Mesenchymal stem cell (in vitro differentiated cells and primary cell): ENCODE measurements around the gene GCNT2.
A peak's percentile ranks its signal among the peaks of the same experiment; 100 is the strongest.

Experiments used
- DNase-seq: peaks from one replicate; pipeline ENCODE4 v3.0.0-alpha.2; 2013
- H2AFZ ChIP-seq: one replicate; pipeline ENCODE4 v1.6.1; 2013; ENCODE audit warnings: low read depth, mild to moderate bottlenecking, control low read depth, inconsistent platforms, low read length, moderate library complexity
- H2AK5ac ChIP-seq: 2 replicates; pipeline ENCODE4 v1.6.1; 2013; ENCODE audit warnings: low read length, moderate library complexity, mild to moderate bottlenecking, inconsistent platforms; ENCODE audit not compliant: severe bottlenecking
- H2BK120ac ChIP-seq: one replicate; pipeline ENCODE4 v1.6.1; 2013; ENCODE audit warnings: low read depth, mild to moderate bottlenecking, inconsistent platforms, low read length, moderate library complexity
- H2BK12ac ChIP-seq, 2 experiments: one replicate each; pipeline ENCODE4 v1.6.1; 2013; ENCODE audit warnings: inconsistent platforms in 2 of 2, low read length in 2 of 2, mild to moderate bottlenecking in 2 of 2, moderate library complexity in 2 of 2, control low read depth in 1 of 2
- H2BK15ac ChIP-seq: one replicate; pipeline ENCODE4 v1.6.1; 2013; ENCODE audit warnings: mild to moderate bottlenecking, low read depth, inconsistent platforms; ENCODE audit not compliant: poor library complexity, severe bottlenecking
- H2BK5ac ChIP-seq: 2 replicates; pipeline ENCODE4 v1.6.1; 2013; ENCODE audit warnings: low read depth, mild to moderate bottlenecking, low read length, control low read depth, inconsistent platforms; ENCODE audit not compliant: poor library complexity, severe bottlenecking
- H3K14ac ChIP-seq, 2 experiments: one replicate each; pipeline ENCODE4 v1.6.1; 2013; ENCODE audit warnings: inconsistent platforms in 2 of 2, low read length in 2 of 2, control low read depth in 1 of 2, mild to moderate bottlenecking in 1 of 2, moderate library complexity in 1 of 2
- H3K18ac ChIP-seq, 2 experiments: one replicate each; pipeline ENCODE4 v1.6.1; 2013; ENCODE audit warnings: inconsistent platforms in 2 of 2, low read length in 2 of 2, control low read depth in 1 of 2, low read depth in 1 of 2, mild to moderate bottlenecking in 1 of 2
- H3K23ac ChIP-seq, 2 experiments: one replicate each; pipeline ENCODE4 v1.6.1; 2013; ENCODE audit warnings: inconsistent platforms in 2 of 2, low read length in 2 of 2, mild to moderate bottlenecking in 2 of 2, moderate library complexity in 2 of 2, control low read depth in 1 of 2
- H3K27ac ChIP-seq: 2 replicates; pipeline ENCODE4 v1.5.1; 2013; ENCODE audit warnings: mild to moderate bottlenecking, moderate library complexity, low read length, control low read depth, inconsistent platforms; ENCODE audit not compliant: poor library complexity, severe bottlenecking
- H3K27me3 ChIP-seq, 2 experiments: 2 replicates each; pipeline versions ENCODE4 v1.6.1 to v1.7.0; 2013; ENCODE audit warnings: low read length in 2 of 2, mild to moderate bottlenecking in 2 of 2, moderate library complexity in 2 of 2, control low read depth in 1 of 2, inconsistent platforms in 1 of 2; ENCODE audit not compliant: control insufficient read depth in 1 of 2, insufficient read depth in 1 of 2
- H3K36me3 ChIP-seq, 2 experiments: 2 replicates each; pipeline versions ENCODE4 v1.6.1 to v1.7.0; 2013; ENCODE audit warnings: low read length in 2 of 2, control low read depth in 1 of 2, inconsistent platforms in 1 of 2, low read depth in 1 of 2, mild to moderate bottlenecking in 1 of 2; ENCODE audit not compliant: insufficient read depth in 2 of 2, control insufficient read depth in 1 of 2
- H3K4ac ChIP-seq, 2 experiments: one replicate each; pipeline ENCODE4 v1.6.1; 2013; ENCODE audit warnings: inconsistent platforms in 2 of 2, low read length in 2 of 2, mild to moderate bottlenecking in 2 of 2, moderate library complexity in 2 of 2, control low read depth in 1 of 2, low read depth in 1 of 2
- H3K4me1 ChIP-seq: 2 replicates; pipeline ENCODE4 v1.6.1; 2013; ENCODE audit warnings: low read depth, low read length, control low read depth; ENCODE audit not compliant: control insufficient read depth, insufficient read depth
- H3K4me2 ChIP-seq: 2 replicates; pipeline ENCODE4 v1.6.1; 2013; ENCODE audit warnings: low read length, mild to moderate bottlenecking, inconsistent platforms; ENCODE audit not compliant: poor library complexity, severe bottlenecking
- H3K4me3 ChIP-seq, 2 experiments: 2 replicates each; pipeline versions ENCODE4 v1.5.1 to v1.7.0; 2013; ENCODE audit warnings: low read length in 2 of 2, mild to moderate bottlenecking in 2 of 2, control low read depth in 1 of 2, low read depth in 1 of 2; ENCODE audit not compliant: insufficient read depth in 1 of 2
- H3K79me1 ChIP-seq: replicated peaks from 2 replicates; pipeline ENCODE4 v1.6.1; 2013; ENCODE audit warnings: mild to moderate bottlenecking, control low read depth, low read length, inconsistent platforms; ENCODE audit not compliant: poor library complexity, severe bottlenecking
- H3K9ac ChIP-seq: 2 replicates; pipeline ENCODE4 v1.7.0; 2013; ENCODE audit warnings: mild to moderate bottlenecking, low read length, moderate library complexity
- H3K9me3 ChIP-seq: 2 replicates; pipeline ENCODE4 v1.7.0; 2013; ENCODE audit warnings: mild to moderate bottlenecking, low read length; ENCODE audit not compliant: control insufficient read depth
- H4K8ac ChIP-seq: one replicate; pipeline ENCODE4 v1.6.1; 2013; ENCODE audit warnings: inconsistent platforms, mild to moderate bottlenecking, low read length, moderate library complexity
- H4K91ac ChIP-seq: one replicate; pipeline ENCODE4 v1.6.1; 2013; ENCODE audit warnings: mild to moderate bottlenecking, low read length, inconsistent platforms
- WGBS: methylation state at CpG from one replicate; pipeline ENCODE4 v1.1.7; 2013; ENCODE audit warnings: mixed read lengths; 5-methylcytosine and 5-hydroxymethylcytosine counted together

GCNT2 gene

DNA sequence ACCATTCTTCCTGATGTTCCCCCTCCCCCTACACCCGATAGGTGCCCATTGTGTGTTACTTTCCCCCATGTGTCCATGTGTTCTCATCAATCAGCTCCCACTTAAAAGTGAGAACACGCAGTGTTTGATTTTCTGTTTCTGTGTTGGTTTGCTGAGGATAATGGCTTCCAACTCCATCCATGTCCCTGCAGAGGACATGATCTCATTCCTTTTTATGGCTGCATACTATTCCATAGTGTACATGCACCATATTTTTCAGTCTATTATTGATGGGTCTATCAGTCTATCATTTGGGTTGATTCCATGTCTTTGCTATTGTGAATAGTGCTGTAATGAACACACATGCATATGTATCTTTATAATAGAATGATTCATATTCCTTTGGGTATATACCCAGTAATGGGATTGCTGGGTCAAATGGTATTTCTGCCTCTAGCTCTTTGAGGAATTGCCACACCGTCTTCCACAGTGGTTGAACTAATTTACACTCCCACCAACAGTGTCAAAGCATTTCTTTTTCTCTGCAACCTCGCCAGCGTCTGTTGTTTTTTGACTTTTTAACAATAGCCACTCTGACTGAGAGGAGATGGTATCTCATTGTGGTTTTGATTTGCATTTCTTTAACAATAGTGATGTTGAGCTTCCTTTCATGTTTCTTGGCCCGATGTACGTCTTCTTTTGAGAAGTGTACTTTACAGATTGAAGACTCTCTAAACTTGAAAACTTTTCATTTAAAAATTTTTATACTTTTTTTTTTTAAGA is 41.0 kb upstream of the GCNT2 start:
- 81% methylated on average over 6 of the region's 7 CpGs for WGBS
- Histone ChIP-seq H3K14ac (no peak overlapping the region), H2AFZ (no peak overlapping the region), H3K4ac (no peak overlapping the region), H3K4me1 (peaks cover 5% of the 10 kb centered on the region), H3K27ac (no peak overlapping the region), H2BK5ac (no peak overlapping the region), H3K79me1 (no peaks in the 10 kb centered on the region), H2BK12ac (no peak overlapping the region), H2AK5ac (no peak overlapping the region), H3K4me2 (no peak overlapping the region), H3K9me3 (no peaks in the 10 kb centered on the region), H2BK15ac (no peak overlapping the region), H3K23ac (no peak overlapping the region), H3K18ac (no peak overlapping the region), H3K27me3 (peaks cover 2 to 6% of the 10 kb centered on the region in 2 experiments), H2BK120ac (no peak overlapping the region), H4K8ac (no peak overlapping the region), H3K9ac (no peak overlapping the region), H3K36me3 (no peaks in the 10 kb centered on the region), H3K4me3 (no peak overlapping the region), H4K91ac (no peak overlapping the region)
- DNase-seq: no peak

GRCh38 chr6:10481101-10481500 is 40.0 kb upstream of the GCNT2 start:
- Histone ChIP-seq H3K14ac (no peak overlapping the region), H3K4me2 (no peak overlapping the region), H3K27ac (peak overlapping the region; percentile 54), H3K9me3 (no peaks in the 10 kb centered on the region), H3K4me1 (peaks cover 5% of the 10 kb centered on the region), H2AFZ (no peak overlapping the region), H2BK120ac (no peak overlapping the region), H3K4me3 (no peak overlapping the region), H2BK15ac (no peak overlapping the region), H4K91ac (no peak overlapping the region), H3K4ac (no peak overlapping the region), H3K18ac (no peak overlapping the region), H3K79me1 (no peaks in the 10 kb centered on the region), H3K23ac (no peak overlapping the region), H2BK5ac (no peak overlapping the region), H3K27me3 (peaks cover 2 to 5% of the 10 kb centered on the region in 2 experiments), H2AK5ac (no peak overlapping the region), H2BK12ac (no peak overlapping the region), H3K9ac (no peak overlapping the region), H3K36me3 (no peaks in the 10 kb centered on the region), H4K8ac (no peak overlapping the region)
- DNase-seq: no peak
- WGBS: 56% methylated on average over 1 of the region's 1 CpG

GRCh38 chr6:10482636-10483257 is 38.4 kb upstream of the GCNT2 start:
- Histone ChIP-seq H3K18ac (no peak overlapping the region), H2BK15ac (no peak overlapping the region), H3K36me3 (no peaks in the 10 kb centered on the region), H2BK5ac (no peak overlapping the region), H3K14ac (no peak overlapping the region), H3K4ac (no peak overlapping the region), H3K79me1 (no peaks in the 10 kb centered on the region), H2AFZ (no peak overlapping the region), H3K23ac (no peak overlapping the region), H3K9me3 (no peaks in the 10 kb centered on the region), H3K4me1 (peaks cover 5% of the 10 kb centered on the region), H2BK12ac (no peak overlapping the region), H4K8ac (no peak overlapping the region), H4K91ac (no peak overlapping the region), H3K27ac (no peak overlapping the region), H2BK120ac (no peak overlapping the region), H3K27me3 (no peaks in the 10 kb centered on the region), H3K4me3 (no peak overlapping the region), H3K9ac (no peak overlapping the region), H3K4me2 (no peak overlapping the region), H2AK5ac (no peak overlapping the region)
- no peak for DNase-seq
- WGBS: 97% methylated on average over 43 of the region's 46 CpGs

- Histone ChIP-seq H3K9me3 (no peaks in the 10 kb centered on the region), H2AK5ac (no peak overlapping the region), H2BK12ac (no peak overlapping the region), H4K91ac (no peak overlapping the region), H3K4me3 (no peak overlapping the region), H3K4me1 (peaks cover 5% of the 10 kb centered on the region), H3K18ac (no peak overlapping the region), H4K8ac (no peak overlapping the region), H2BK5ac (no peak overlapping the region), H3K14ac (no peak overlapping the region), H3K4ac (no peak overlapping the region), H3K27me3 (no peaks in the 10 kb centered on the region), H3K79me1 (no peaks in the 10 kb centered on the region), H3K27ac (no peak overlapping the region), H3K23ac (no peak overlapping the region), H3K4me2 (no peak overlapping the region), H2BK15ac (no peak overlapping the region), H2AFZ (no peak overlapping the region), H2BK120ac (no peak overlapping the region), H3K36me3 (no peaks in the 10 kb centered on the region), H3K9ac (no peak overlapping the region)
- DNase-seq: no peak
- WGBS: no CpG with 5 or more reads among the region's 3 CpGs
These were observed 36.2 kb upstream of the GCNT2 start for GRCh38 chr6:10484912-10485311.
